ENCODE data around the gene TFR2. TPM values are rescaled to one million over a fixed set of nuclear protein-coding genes. Genes with fewer than 3 reads are reported as not detected.

Gene TFR2
- total and polyA plus RNA-seq, 7 experiments from 2014 or later = 0.55 to 14.4 (median 3.1) TPM

GRCh38 chr7:100584683-100585510 is 56.5 kb downstream of the TFR2 start:
- Histone ChIP-seq H3K4me3 (ENCODE audit: low read length) (peak overlapping the region; percentile 94), H3K27me3 (ENCODE audit: control insufficient read depth in 2 of 2, insufficient read depth in 2 of 2, low read length in 2 of 2) (no peaks in the 10 kb centered on the region), H3K9me3 (ENCODE audit: control insufficient read depth in 2 of 3, low read length in 3 of 3) (no peaks in the 10 kb centered on the region), H3K4me1 (ENCODE audit: control insufficient read depth in 2 of 2, insufficient read depth in 2 of 2, low read length in 2 of 2) (peaks cover 24 to 28% of the 10 kb centered on the region in 2 donors), H3K27ac (ENCODE audit: low read depth, low read length) (peak overlapping the region; percentile 90), H3K36me3 (ENCODE audit: control insufficient read depth in 2 of 3, insufficient read depth in 3 of 3, low read length in 3 of 3) (peaks cover 16 to 32% (median 21%) of the 10 kb centered on the region in 3 experiments)
- H3K36me3 Mint-ChIP-seq = peaks cover 0 to 12% (median 3%) of the 10 kb centered on the region in 5 donors
- CTCF ChIA-PET = interaction anchor here (0.5 to 7.1 kb wide), 15 partner anchors 14 to 659 kb away, joined by 3 to 65 read pairs (median 4); partner anchors contain the start of genes MOSPD3 and POP7
- intact Hi-C loops (cut with micrococcal nuclease) = loop anchor here (5.0 to 10.0 kb wide), 2 partner anchors 480 to 503 kb away; partner anchors contain the start of genes AP4M1 (in 1 of the 2), MCM7 (in 1 of the 2) and ZNF3 (in 1 of the 2)
- H3K4me1 Mint-ChIP-seq = peaks cover 20 to 42% (median 30%) of the 10 kb centered on the region in 7 donors
- DNase-seq = no peak
- POLR2A ChIA-PET = interaction anchor here (0.6 to 9.8 kb wide), 35 partner anchors 8 to 375 kb away, joined by 3 to 173 read pairs (median 9); partner anchors contain the start of genes AGFG2, GIGYF1, MEPCE and MOSPD3
- peaks cover 0 to 12% (median 0%) of the 10 kb centered on the region in 5 donors for H3K27me3 Mint-ChIP-seq
- peak overlapping the region in 8 of 9 donors; percentile 94 to 99 (median 98) for H3K27ac Mint-ChIP-seq
- no peaks in the 10 kb centered on the region for H3K9me3 Mint-ChIP-seq
- peak overlapping the region; percentile 95 to 100 (median 99) for H3K4me3 Mint-ChIP-seq
- no peak for ATAC-seq

- H3K9me3 Mint-ChIP-seq = no peaks in the 10 kb centered on the region
- intact Hi-C loops (cut with micrococcal nuclease) = loop anchor here in 1 of 2 donors (10.0 kb wide), 1 partner anchor 479 kb away; the partner anchor contains the start of genes AP4M1 and MCM7
- H3K4me1 Mint-ChIP-seq = peaks cover 20 to 42% (median 30%) of the 10 kb centered on the region in 7 donors
- CTCF ChIA-PET = interaction anchor here (0.6 to 7.1 kb wide), 12 partner anchors 15 to 477 kb away, joined by 3 to 65 read pairs (median 4); partner anchors contain the start of gene POP7
- H3K36me3 Mint-ChIP-seq = peaks cover 0 to 12% (median 3%) of the 10 kb centered on the region in 5 donors
- peaks cover 0 to 5% (median 0%) of the 10 kb centered on the region in 5 donors for H3K27me3 Mint-ChIP-seq
- peak overlapping the region; percentile 95 to 100 (median 99) for H3K4me3 Mint-ChIP-seq
- Histone ChIP-seq H3K36me3 (ENCODE audit: control insufficient read depth in 2 of 3, insufficient read depth in 3 of 3, low read length in 3 of 3) (peaks cover 21 to 39% (median 24%) of the 10 kb centered on the region in 3 experiments), H3K27ac (ENCODE audit: low read depth, low read length) (peak overlapping the region; percentile 90), H3K4me1 (ENCODE audit: control insufficient read depth in 2 of 2, insufficient read depth in 2 of 2, low read length in 2 of 2) (peaks cover 24 to 28% of the 10 kb centered on the region in 2 donors), H3K4me3 (ENCODE audit: low read length) (peak overlapping the region; percentile 94), H3K9me3 (ENCODE audit: control insufficient read depth in 2 of 3, low read length in 3 of 3) (no peaks in the 10 kb centered on the region), H3K27me3 (ENCODE audit: control insufficient read depth in 2 of 2, insufficient read depth in 2 of 2, low read length in 2 of 2) (no peaks in the 10 kb centered on the region)
- no peak for ATAC-seq
- no peak for DNase-seq
- peak overlapping the region in 8 of 9 donors; percentile 94 to 99 (median 97) for H3K27ac Mint-ChIP-seq
- POLR2A ChIA-PET = interaction anchor here (0.5 to 9.8 kb wide), 26 partner anchors 10 to 374 kb away, joined by 3 to 173 read pairs (median 6); partner anchors contain the start of genes GIGYF1, MEPCE, MOSPD3 and PCOLCE
Measured at GRCh38 chr7:100584054-100584682, 57.2 kb downstream of the TFR2 start.

GRCh38 chr7:100583132-100584053 is 58.0 kb downstream of the TFR2 start:
- Histone ChIP-seq H3K4me3 (ENCODE audit: low read length) (peak overlapping the region; percentile 94), H3K27me3 (ENCODE audit: control insufficient read depth in 2 of 2, insufficient read depth in 2 of 2, low read length in 2 of 2) (no peaks in the 10 kb centered on the region), H3K4me1 (ENCODE audit: control insufficient read depth in 2 of 2, insufficient read depth in 2 of 2, low read length in 2 of 2) (peaks cover 24 to 28% of the 10 kb centered on the region in 2 donors), H3K9me3 (ENCODE audit: control insufficient read depth in 2 of 3, low read length in 3 of 3) (no peaks in the 10 kb centered on the region), H3K27ac (ENCODE audit: low read depth, low read length) (peak overlapping the region; percentile 90), H3K36me3 (ENCODE audit: control insufficient read depth in 2 of 3, insufficient read depth in 3 of 3, low read length in 3 of 3) (peaks cover 21 to 47% (median 31%) of the 10 kb centered on the region in 3 experiments)
- CTCF ChIA-PET = interaction anchor here (0.6 to 7.1 kb wide), 11 partner anchors 14 to 477 kb away, joined by 3 to 65 read pairs (median 4); partner anchors contain the start of gene POP7
- Mint-ChIP-seq H3K4me1 (peaks cover 22 to 44% (median 28%) of the 10 kb centered on the region in 7 donors), H3K27ac (peak overlapping the region in 7 of 9 donors; percentile 91 to 99 (median 97)), H3K4me3 (peak overlapping the region; percentile 95 to 100 (median 99)), H3K27me3 (peaks cover 0 to 1% (median 0%) of the 10 kb centered on the region in 5 donors), H3K9me3 (no peaks in the 10 kb centered on the region), H3K36me3 (peaks cover 0 to 12% (median 3%) of the 10 kb centered on the region in 5 donors)
- ATAC-seq (no peak), DNase-seq (peak; percentile 39 to 85 (median 79))
- POLR2A ChIA-PET = interaction anchor here (0.5 to 9.8 kb wide), 24 partner anchors 9 to 373 kb away, joined by 3 to 173 read pairs (median 8); partner anchors contain the start of genes GIGYF1, MEPCE, MOSPD3 and PCOLCE
- intact Hi-C loops (cut with micrococcal nuclease) = loop anchor here (1.0 to 10.0 kb wide), 3 partner anchors 13 to 479 kb away; partner anchors contain the start of genes AP4M1 (in 1 of the 2) and MCM7 (in 1 of the 2)

DNA sequence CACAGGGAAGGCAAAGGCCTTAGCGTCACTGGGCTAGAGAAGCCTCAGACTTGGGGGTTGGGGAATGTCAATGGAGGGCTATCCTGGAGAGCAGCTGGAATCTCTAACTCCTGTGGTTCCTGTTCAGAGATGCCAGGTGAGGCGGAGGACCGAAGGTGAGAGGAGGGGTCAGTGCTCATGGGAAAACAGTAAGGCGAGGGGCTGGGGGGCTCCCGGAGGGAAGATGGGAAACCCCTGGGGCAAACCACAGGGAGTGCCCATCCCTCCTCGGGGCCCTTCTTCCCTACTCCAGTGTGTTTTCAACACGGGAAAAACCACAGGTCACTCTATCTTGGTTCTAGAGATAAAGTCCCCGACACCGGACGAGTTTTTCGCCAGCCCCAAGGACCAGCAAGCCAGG is 58.7 kb downstream of the TFR2 start:
- Mint-ChIP-seq H3K27ac (peak overlapping the region in 7 of 9 donors; percentile 91 to 99 (median 97)), H3K4me3 (peak overlapping the region; percentile 95 to 100 (median 99)), H3K36me3 (peaks cover 0 to 12% (median 3%) of the 10 kb centered on the region in 5 donors), H3K4me1 (peaks cover 18 to 44% (median 24%) of the 10 kb centered on the region in 7 donors), H3K9me3 (no peaks in the 10 kb centered on the region), H3K27me3 (no peaks in the 10 kb centered on the region)
- H3K4me3 ChIP-seq (ENCODE audit: low read length) = peak overlapping the region; percentile 94
- H3K36me3 ChIP-seq (ENCODE audit: control insufficient read depth in 2 of 3, insufficient read depth in 3 of 3, low read length in 3 of 3) = peaks cover 21 to 54% (median 32%) of the 10 kb centered on the region in 3 experiments
- ChIA-PET CTCF (interaction anchor here (1.7 to 7.1 kb wide), 2 partner anchors 21 to 122 kb away, joined by 6 to 65 read pairs; no protein-coding TSS in a partner anchor), POLR2A (interaction anchor here (1.4 to 9.8 kb wide), 12 partner anchors 8 to 154 kb away, joined by 3 to 173 read pairs (median 33); partner anchors contain the start of genes GIGYF1, MEPCE, MOSPD3 and PCOLCE)
- H3K9me3 ChIP-seq (ENCODE audit: control insufficient read depth in 2 of 3, low read length in 3 of 3) = no peaks in the 10 kb centered on the region
- peaks cover 24 to 28% of the 10 kb centered on the region in 2 donors for H3K4me1 ChIP-seq (ENCODE audit: control insufficient read depth in 2 of 2, insufficient read depth in 2 of 2, low read length in 2 of 2)
- intact Hi-C loops (cut with micrococcal nuclease) = loop anchor here (1.0 to 10.0 kb wide), 3 partner anchors 12 to 478 kb away; partner anchors contain the start of genes AP4M1 (in 1 of the 2) and MCM7 (in 1 of the 2)
- no peaks in the 10 kb centered on the region for H3K27me3 ChIP-seq (ENCODE audit: control insufficient read depth in 2 of 2, insufficient read depth in 2 of 2, low read length in 2 of 2)
- peak overlapping the region; percentile 90 for H3K27ac ChIP-seq (ENCODE audit: low read depth, low read length)
- no peak for DNase-seq
- ATAC-seq = no peak

DNA sequence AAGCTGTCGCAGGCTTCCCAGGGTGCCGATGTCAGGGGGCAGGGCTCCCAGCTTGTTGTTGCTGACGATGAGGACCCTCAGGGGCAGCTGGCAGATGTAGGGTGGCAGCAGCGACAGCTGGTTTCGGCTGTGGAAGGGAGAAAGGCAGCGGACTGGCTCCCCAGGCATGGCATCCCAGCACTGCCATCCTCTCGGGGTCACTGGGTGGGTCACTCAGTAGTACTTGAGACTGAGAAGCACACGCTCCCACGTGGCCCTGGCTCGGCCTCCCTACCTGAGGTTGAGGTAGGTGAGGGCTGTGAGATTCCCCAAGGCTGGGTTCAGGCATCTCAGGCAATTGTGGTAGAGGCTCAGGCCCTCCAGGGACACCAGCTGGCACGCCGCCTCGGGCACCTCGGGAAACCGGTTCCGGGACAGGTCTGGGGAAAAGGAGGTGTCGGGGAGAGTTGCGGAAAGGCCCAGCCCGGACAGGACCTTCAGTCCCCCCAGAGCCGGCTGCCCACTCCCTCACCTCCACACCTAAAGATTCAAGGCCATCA is 59.2 kb downstream of the TFR2 start:
- peaks cover 24 to 28% of the 10 kb centered on the region in 2 donors for H3K4me1 ChIP-seq (ENCODE audit: control insufficient read depth in 2 of 2, insufficient read depth in 2 of 2, low read length in 2 of 2)
- peak overlapping the region; percentile 90 for H3K27ac ChIP-seq (ENCODE audit: low read depth, low read length)

More for the DNA sequence above, 59.2 kb downstream of the TFR2 start:
- Mint-ChIP-seq H3K9me3 (no peaks in the 10 kb centered on the region), H3K27me3 (no peaks in the 10 kb centered on the region), H3K27ac (peak overlapping the region in 7 of 9 donors; percentile 91 to 99 (median 97)), H3K4me1 (peaks cover 17 to 43% (median 24%) of the 10 kb centered on the region in 7 donors), H3K36me3 (peaks cover 0 to 12% (median 3%) of the 10 kb centered on the region in 5 donors), H3K4me3 (peak overlapping the region in 8 of 10 donors; percentile 95 to 100 (median 98))
- ChIA-PET CTCF (interaction anchor here (0.6 to 7.1 kb wide), 2 partner anchors 20 to 102 kb away, joined by 5 to 65 read pairs; no protein-coding TSS in a partner anchor), POLR2A (interaction anchor here (1.2 to 9.8 kb wide), 8 partner anchors 10 to 148 kb away, joined by 3 to 173 read pairs (median 44); partner anchors contain the start of genes MOSPD3 and TSC22D4)
- DNase-seq (no peak), ATAC-seq (no peak)
- H3K9me3 ChIP-seq (ENCODE audit: control insufficient read depth in 2 of 3, low read length in 3 of 3) = no peaks in the 10 kb centered on the region
- intact Hi-C loops (cut with micrococcal nuclease) = loop anchor here in 1 of 2 donors (10.0 kb wide), 1 partner anchor 477 kb away; the partner anchor contains the start of genes AP4M1 and MCM7
- H3K36me3 ChIP-seq (ENCODE audit: control insufficient read depth in 2 of 3, insufficient read depth in 3 of 3, low read length in 3 of 3) = peaks cover 21 to 60% (median 32%) of the 10 kb centered on the region in 3 experiments
- no peaks in the 10 kb centered on the region for H3K27me3 ChIP-seq (ENCODE audit: control insufficient read depth in 2 of 2, insufficient read depth in 2 of 2, low read length in 2 of 2)
- peak overlapping the region; percentile 94 for H3K4me3 ChIP-seq (ENCODE audit: low read length)
